Tibial artery (tissue), 4 donors: ENCODE results near the gene SDK2.

ENCODE experiments used
- DNase-seq, 2 donors: peaks; one replicate each; pipeline ENCODE4 v3.0.0-alpha.2; 2019
- H3K27ac ChIP-seq, 2 donors: fragments of 200-600 bp; sonication (generic) in 1 of 2; 1 replicate in 1 of 2; 2 replicates in 1 of 2; pipeline ENCODE4 v1.5.1; 2018 to 2019; ENCODE audit warnings: mild to moderate bottlenecking in 1 of 2
- H3K27me3 ChIP-seq, 2 donors: fragments of 200-600 bp; sonication (generic) in 1 of 2; one replicate each; pipeline versions ENCODE4 v1.5.1 to v1.6.0; 2016 to 2019
- H3K36me3 ChIP-seq, 3 donors: fragments of 200-600 bp; sonication (generic) in 2 of 3; one replicate each; pipeline ENCODE4 v1.5.1; 2016 to 2019; ENCODE audit warnings: mild to moderate bottlenecking in 2 of 3
- H3K4me1 ChIP-seq, 4 donors: fragments of 200-600 bp; sonication (generic) in 2 of 4; 1 replicate in 3 of 4; 2 replicates in 1 of 4; pipeline ENCODE4 v1.5.1; 2016 to 2019
- H3K4me3 ChIP-seq, 2 donors: fragments of 200-600 bp; sonication (generic) in 1 of 2; 1 replicate in 1 of 2; 2 replicates in 1 of 2; pipeline ENCODE4 v1.5.1; 2018 to 2019; ENCODE audit warnings: mild to moderate bottlenecking in 2 of 2
- H3K9me3 ChIP-seq, 3 donors: fragments of 200-600 bp; sonication (generic) in 1 of 3; one replicate each; pipeline ENCODE4 v1.5.1; 2016 to 2019
- CTCF ChIP-seq, 2 experiments: fragments of 200-600 bp in 1 of 2; fragments of 450-650 bp in 1 of 2; IDR thresholded peaks; one replicate each; pipeline ENCODE4 v1.5.1; 2017 to 2019; ENCODE audit warnings: antibody characterized with exemption in 2 of 2, mild to moderate bottlenecking in 1 of 2, moderate library complexity in 1 of 2
- intact Hi-C: fragments of 100-400 bp; cut with DNase I; formaldehyde crosslinking; loops from one replicate; pipeline ENCODE4 v1.15.0; 2023; ENCODE audit warnings: low total_unique reads

Gene SDK2

GRCh38 chr17:73658821-73659515 is 14.7 kb upstream of the SDK2 start:
- Histone ChIP-seq H3K27ac (no peak overlapping the region), H3K36me3 (no peaks in the 10 kb centered on the region), H3K27me3 (peaks cover 0 to 25% of the 10 kb centered on the region in 2 donors), H3K4me1 (no peaks in the 10 kb centered on the region), H3K9me3 (peaks cover 0 to 5% (median 4%) of the 10 kb centered on the region in 3 donors), H3K4me3 (no peak overlapping the region)
- no peak for TF ChIP-seq CTCF (IDR thresholded peaks at IDR 0.05)
- no peak for DNase-seq
- intact Hi-C loops: no loop called here

GRCh38 chr17:73657473-73658116 is 13.3 kb upstream of the SDK2 start:
- peaks cover 0 to 23% of the 10 kb centered on the region in 2 donors for H3K27me3 ChIP-seq
- no peak for DNase-seq
- no peaks in the 10 kb centered on the region for H3K36me3 ChIP-seq
- no peaks in the 10 kb centered on the region for H3K4me1 ChIP-seq
- H3K9me3 ChIP-seq: peaks cover 0 to 8% (median 6%) of the 10 kb centered on the region in 3 donors
- no peak overlapping the region for H3K4me3 ChIP-seq
- peak in 1 of 2 experiments; percentile 27 for TF ChIP-seq CTCF (IDR thresholded peaks at IDR 0.05)
- intact Hi-C loops: no loop called here
- no peak overlapping the region for H3K27ac ChIP-seq

GRCh38 chr17:73654241-73654640 is 10.0 kb upstream of the SDK2 start:
- Histone ChIP-seq H3K4me3 (no peak overlapping the region), H3K27ac (no peak overlapping the region), H3K9me3 (peaks cover 0 to 8% (median 6%) of the 10 kb centered on the region in 3 donors), H3K4me1 (no peaks in the 10 kb centered on the region), H3K36me3 (no peaks in the 10 kb centered on the region), H3K27me3 (peaks cover 0 to 30% of the 10 kb centered on the region in 2 donors)
- intact Hi-C loops: no loop called here
- DNase-seq: no peak
- TF ChIP-seq CTCF (IDR thresholded peaks at IDR 0.05): no peak

GRCh38 chr17:73653810-73654209 is 9.6 kb upstream of the SDK2 start:
- intact Hi-C loops: no loop called here
- Histone ChIP-seq H3K4me1 (no peaks in the 10 kb centered on the region), H3K9me3 (peaks cover 0 to 8% (median 6%) of the 10 kb centered on the region in 3 donors), H3K36me3 (no peaks in the 10 kb centered on the region), H3K27me3 (peaks cover 0 to 34% of the 10 kb centered on the region in 2 donors), H3K4me3 (no peak overlapping the region), H3K27ac (no peak overlapping the region)
- no peak for TF ChIP-seq CTCF (IDR thresholded peaks at IDR 0.05)
- DNase-seq: no peak

GRCh38 chr17:73652886-73653480 is 8.7 kb upstream of the SDK2 start:
- no peak for DNase-seq
- no peak overlapping the region for H3K4me3 ChIP-seq
- peaks cover 0 to 42% of the 10 kb centered on the region in 2 donors for H3K27me3 ChIP-seq
- no peak overlapping the region for H3K27ac ChIP-seq
- peaks cover 0 to 8% (median 6%) of the 10 kb centered on the region in 3 donors for H3K9me3 ChIP-seq
- TF ChIP-seq CTCF (IDR thresholded peaks at IDR 0.05): no peak
- intact Hi-C loops: no loop called here
- no peaks in the 10 kb centered on the region for H3K4me1 ChIP-seq
- H3K36me3 ChIP-seq: no peaks in the 10 kb centered on the region
